ENCODE data around the gene CLDN9.

GRCh38 chr16:3059723-3060242, 47.1 kb downstream of the CLDN9 start:
- TF ChIP-seq POLR2A (IDR thresholded peaks at IDR 0.05) (no peak), CTCF (IDR thresholded peaks at IDR 0.05) (no peak)
